HG02840 (cell line): ENCODE measurements around the gene RMND1.
"Not testable (repeated sequence)": the region's sequence is repeated elsewhere in the genome, so short reads cannot be mapped to it uniquely, and the experiment has no call there.

Experiments
- ATAC-seq: cut with Tn5 transposase; IDR thresholded peaks from one replicate; pipeline ENCODE4 v1.9.1; 2021; ENCODE audit warnings: mild to moderate bottlenecking, moderate library complexity, moderate number of reproducible peaks; ENCODE audit not compliant: unreplicated experiment, low FRiP score

Gene RMND1

GRCh38 chr6:151451950-151452749 lies at the start of gene RMND1:
Gene RMND1 (minus strand): TSS chr6:151452126. CDS start chr6:151445811, 6,315 bp downstream.
- ATAC-seq: peak; percentile 98

GRCh38 chr6:151499551-151499950 lies 47.6 kb upstream of the RMND1 start:
- ATAC-seq: no peak

GRCh38 chr6:151498327-151498726 lies 46.4 kb upstream of the RMND1 start:
- no peak for ATAC-seq

GRCh38 chr6:151497905-151498304 lies 46.0 kb upstream of the RMND1 start:
- ATAC-seq: no peak

GRCh38 chr6:151495380-151495779 lies 43.5 kb upstream of the RMND1 start:
- no peak for ATAC-seq

- ATAC-seq: no peak
Measured at GRCh38 chr6:151494936-151495320, 43.0 kb upstream of the RMND1 start.

- ATAC-seq: no peak
Measured at GRCh38 chr6:151494235-151494935, 42.5 kb upstream of the RMND1 start.

- ATAC-seq: no peak
Measured at GRCh38 chr6:151493804-151494234, 41.9 kb upstream of the RMND1 start, which contains the start of gene CCDC170. Gene CCDC170 (plus strand): TSS chr6:151494017. CDS start chr6:151494129, 112 bp downstream.

GRCh38 chr6:151493161-151493803 lies 41.4 kb upstream of the RMND1 start:
- no peak for ATAC-seq

- no peak for ATAC-seq
Measured at GRCh38 chr6:151490996-151491395, 39.1 kb upstream of the RMND1 start.

- no peak for ATAC-seq
Measured at GRCh38 chr6:151488226-151488625, 36.3 kb upstream of the RMND1 start.

GRCh38 chr6:151483994-151484393 lies 32.1 kb upstream of the RMND1 start:
- no peak for ATAC-seq

- no peak for ATAC-seq
Measured at GRCh38 chr6:151482290-151482689, 30.4 kb upstream of the RMND1 start.

- ATAC-seq: no peak
Measured at GRCh38 chr6:151481786-151482185, 29.9 kb upstream of the RMND1 start.

GRCh38 chr6:151478670-151479069 lies 26.7 kb upstream of the RMND1 start:
- no peak for ATAC-seq

GRCh38 chr6:151477726-151478125 lies 25.8 kb upstream of the RMND1 start:
- ATAC-seq: no peak

- no peak for ATAC-seq
Measured at GRCh38 chr6:151475653-151476523, 24.0 kb upstream of the RMND1 start.

GRCh38 chr6:151464702-151465101 lies 12.8 kb upstream of the RMND1 start:
- ATAC-seq: no peak

- no peak for ATAC-seq
Measured at GRCh38 chr6:151461673-151462072, 9.7 kb upstream of the RMND1 start.

GRCh38 chr6:151455751-151456398 lies 3.9 kb upstream of the RMND1 start:
- not testable (repeated sequence) for ATAC-seq
